Measurements from ENCODE around the gene PIM1.
"Not testable (repeated sequence)": the region's sequence is repeated elsewhere in the genome, so short reads cannot be mapped to it uniquely, and the experiment has no call there.

DNA sequence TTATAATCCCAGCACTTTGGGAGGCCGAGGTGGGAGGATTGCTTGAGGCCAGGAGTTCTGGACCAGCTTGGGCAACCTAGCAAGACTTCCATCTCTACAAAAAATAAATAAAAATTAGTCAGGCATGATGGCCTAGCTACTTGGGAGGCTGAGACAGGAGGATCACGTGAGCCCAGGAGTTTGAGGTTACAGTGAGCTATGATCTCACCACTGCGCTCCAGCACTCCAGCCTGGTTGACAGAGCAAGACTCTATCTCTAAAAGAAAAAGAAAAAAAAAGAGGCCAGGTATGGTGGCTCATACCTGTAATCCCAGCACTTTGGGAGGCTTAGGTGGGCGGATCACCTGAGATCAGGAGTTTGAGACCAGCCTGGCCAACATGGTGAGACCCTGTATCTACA, 10.7 kb downstream of the PIM1 start:
- not testable (repeated sequence) for TF ChIP-seq CTCF (IDR thresholded peaks at IDR 0.05); ZFX (IDR thresholded peaks at IDR 0.05; ENCODE audit: borderline replicate concordance)

All from 22Rv1 (cell line).